ENCODE data around the gene OBP2B.

- TF ChIP-seq CTCF (IDR thresholded peaks at IDR 0.05): no peak
- no peak for TF ChIP-seq POLR2A (IDR thresholded peaks at IDR 0.05)
- no peak for TF ChIP-seq POLR2AphosphoS5 (IDR thresholded peaks at IDR 0.05)
These were observed 9.3 kb downstream of the OBP2B start for GRCh38 chr9:133199648-133200321.

Measured in suprapubic skin (tissue), 4 donors.